GM10248 (cell line): ENCODE results near the gene NPS.

Source experiments
- CTCF ChIA-PET: fragments of 300-600 bp; sonication (Branson Sonifier 250); formaldehyde crosslinking; extraction: SDS; loops from one replicate; lab custom pipeline; 2021; ENCODE audit warnings: antibody characterized with exemption; lab: Yijun Ruan, JAX
- POLR2A ChIA-PET: fragments of 350-650 bp; sonication (Branson Sonifier 250); formaldehyde crosslinking; extraction: SDS; loops from one replicate; lab custom pipeline; 2020; ENCODE audit warnings: antibody characterized with exemption; lab: Yijun Ruan, JAX
- DNase-seq: peaks from one replicate; pipeline ENCODE4 v3.0.0; 2012; ENCODE audit errors: extremely low spot score
- CTCF ChIP-seq: IDR thresholded peaks from 2 replicates; pipeline ENCODE4 v1.5.1; 2012; ENCODE audit warnings: mild to moderate bottlenecking, low read depth; ENCODE audit errors: extremely low read depth, missing control alignments, control extremely low read depth

NPS gene

GRCh38 chr10:127548022-127548421, 1.1 kb upstream of the NPS start:
- POLR2A ChIA-PET, result no interaction called here
- no peak for TF ChIP-seq CTCF
- DNase-seq, result no peak
- CTCF ChIA-PET, result no interaction called here

GRCh38 chr10:127550861-127551260, 1.8 kb downstream of the NPS start:
- no peak for TF ChIP-seq CTCF
- CTCF ChIA-PET, result interaction anchor here (1.4 kb wide), 1 partner anchor 10 kb away, joined by 5 read pairs; no protein-coding TSS in a partner anchor
- DNase-seq, result no peak
- POLR2A ChIA-PET, result no interaction called here

- no peak for DNase-seq
- POLR2A ChIA-PET, result no interaction called here
- CTCF ChIA-PET, result no interaction called here
- no peak for TF ChIP-seq CTCF
Observed at GRCh38 chr10:127552446-127552845, 3.3 kb downstream of the NPS start.

- CTCF ChIA-PET, result no interaction called here
- TF ChIP-seq CTCF, result no peak
- DNase-seq, result no peak
- POLR2A ChIA-PET, result no interaction called here
Observed at GRCh38 chr10:127553417-127553816, 4.3 kb downstream of the NPS start.

GRCh38 chr10:127556916-127557315, 7.8 kb downstream of the NPS start:
- POLR2A ChIA-PET, result no interaction called here
- CTCF ChIA-PET, result no interaction called here
- TF ChIP-seq CTCF, result no peak
- no peak for DNase-seq

GRCh38 chr10:127561647-127562046, 12.5 kb downstream of the NPS start:
- TF ChIP-seq CTCF, result no peak
- ChIA-PET CTCF (no interaction called here), POLR2A (no interaction called here)
- DNase-seq, result no peak
